ENCODE measurements around the gene MTG2.

- TF ChIP-seq POLR2A (IDR thresholded peaks at IDR 0.05) (no peak), CTCF (IDR thresholded peaks at IDR 0.05) (no peak)
These were observed 13.9 kb upstream of the MTG2 start for GRCh38 chr20:62168890-62169435.
